Endodermal cell (in vitro differentiated cells): ENCODE measurements around the gene NXPE3. TPM values are rescaled to one million over a fixed set of nuclear protein-coding genes. Genes with fewer than 3 reads are reported as not detected.
"Not testable (repeated sequence)": the region's sequence is repeated elsewhere in the genome, so short reads cannot be mapped to it uniquely, and the experiment has no call there.

ENCODE experiments used
- DNase-seq: peaks from one replicate; pipeline ENCODE4 v3.0.0-alpha.2; 2017
- H3K27ac ChIP-seq: 2 replicates; pipeline ENCODE4 v1.5.1; 2013; ENCODE audit warnings: mild to moderate bottlenecking, low read depth, low read length, moderate library complexity
- H3K27me3 ChIP-seq: 2 replicates; pipeline ENCODE4 v1.6.1; 2013; ENCODE audit warnings: mild to moderate bottlenecking, low read length, moderate library complexity; ENCODE audit not compliant: insufficient read depth, control insufficient read depth, poor library complexity, severe bottlenecking
- H3K36me3 ChIP-seq: 2 replicates; pipeline ENCODE4 v1.7.0; 2013; ENCODE audit warnings: mild to moderate bottlenecking, low read length, moderate library complexity; ENCODE audit not compliant: control insufficient read depth, insufficient read depth
- H3K4me1 ChIP-seq: one replicate; pipeline ENCODE4 v1.7.0; 2013; ENCODE audit warnings: low read length; ENCODE audit not compliant: control insufficient read depth, insufficient read depth
- H3K4me3 ChIP-seq: 2 replicates; pipeline ENCODE4 v1.5.1; 2013; ENCODE audit warnings: mild to moderate bottlenecking, low read length, moderate library complexity
- H3K9ac ChIP-seq: 2 replicates; pipeline ENCODE4 v1.6.1; 2013; ENCODE audit warnings: mild to moderate bottlenecking, low read length, moderate library complexity; ENCODE audit not compliant: poor library complexity, severe bottlenecking; ENCODE audit errors: extremely low read depth
- H3K9me3 ChIP-seq: 2 replicates; pipeline ENCODE4 v1.6.1; 2013; ENCODE audit warnings: mild to moderate bottlenecking, low read length, moderate library complexity; ENCODE audit not compliant: control insufficient read depth
- H3K27ac Mint-ChIP-seq: 2 replicates; pipeline ENCODE4 v1.8.0; 2020; ENCODE audit warnings: mixed read lengths
- H3K27me3 Mint-ChIP-seq: 2 replicates; pipeline ENCODE4 v1.8.0; 2021; ENCODE audit warnings: mild to moderate bottlenecking, mixed read lengths; ENCODE audit not compliant: insufficient read depth
- H3K36me3 Mint-ChIP-seq: 2 replicates; pipeline ENCODE4 v1.8.0; 2020; ENCODE audit warnings: low read depth, mixed read lengths
- H3K4me1 Mint-ChIP-seq: 2 replicates; pipeline ENCODE4 v1.8.0; 2020; ENCODE audit warnings: mixed read lengths
- H3K4me3 Mint-ChIP-seq: 2 replicates; pipeline ENCODE4 v1.8.0; 2020; ENCODE audit warnings: mild to moderate bottlenecking, moderate library complexity, mixed read lengths
- H3K9me3 Mint-ChIP-seq: 2 replicates; pipeline ENCODE4 v1.8.0; 2020; ENCODE audit warnings: mild to moderate bottlenecking, mixed read lengths
- WGBS, 2 experiments: methylation state at CpG; one replicate each; pipeline versions ENCODE4 v1.1.5 to v1.1.7; 2013; ENCODE audit warnings: missing lambda C conversion rate in 2 of 2, mixed read lengths in 1 of 2; ENCODE audit not compliant: insufficient coverage in 1 of 2, insufficient read length in 1 of 2; 5-methylcytosine and 5-hydroxymethylcytosine counted together
- total RNA-seq, 2 donors: library from RNA; stranded (reverse); fragmentation: NEBNext Ultra II Directional in 1 of 2; extraction: Animal tissue kit (Norgen Biotek cat#: 25700) in 1 of 2; gene quantifications; 2 replicates in 1 of 2; 3 replicates in 1 of 2; pipeline ENCODE4 v1.2.1, GENCODE V29; 2021
- TF ChIP-seq, protein P1 (sequence below): fragments of 200-600 bp; sonication (generic); conservative IDR thresholded peaks from 2 replicates; pipeline ENCODE4 v1.5.0; 2021; ENCODE audit warnings: antibody characterized with exemption, mild to moderate bottlenecking

The NXPE3 gene
- total RNA-seq, 2 donors from 2014 or later = 6.9 to 7.7 TPM

DNA sequence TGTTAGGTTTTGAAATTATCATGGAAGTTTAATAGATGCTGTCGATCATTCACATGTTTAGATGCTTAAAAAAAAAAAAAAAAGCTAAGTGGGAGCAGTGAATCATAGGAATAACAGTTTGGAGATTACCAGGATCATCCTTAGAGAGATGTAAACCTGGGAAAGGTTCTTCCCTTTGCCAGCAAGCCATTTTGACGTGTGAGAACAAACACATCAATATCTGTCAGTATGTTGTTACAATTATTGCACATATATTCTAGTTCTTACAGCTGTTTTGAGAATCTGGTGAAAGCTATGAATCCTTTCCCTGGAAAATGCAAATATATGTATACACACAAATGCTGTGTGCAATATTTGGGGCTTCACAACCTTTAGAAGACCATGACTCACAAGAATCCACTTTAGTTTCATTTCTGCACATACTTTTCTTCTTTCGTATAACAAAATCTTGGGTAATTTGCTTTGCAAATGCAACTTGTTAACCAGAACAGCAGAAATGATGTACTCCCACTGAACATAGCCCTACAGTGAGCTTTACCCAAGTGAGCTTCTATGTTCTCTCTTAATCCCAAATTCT is 82.3 kb downstream of the NXPE3 start:
- WGBS, 2 experiments = 92 to 96% methylated on average over 2 to 3 of the region's 3 CpGs
- Mint-ChIP-seq H3K9me3 (no peaks in the 10 kb centered on the region), H3K27ac (no peak overlapping the region), H3K36me3 (peaks cover 28% of the 10 kb centered on the region), H3K27me3 (no peaks in the 10 kb centered on the region), H3K4me1 (no peaks in the 10 kb centered on the region), H3K4me3 (no peak overlapping the region)
- Histone ChIP-seq H3K36me3 (peaks cover 36% of the 10 kb centered on the region), H3K4me1 (no peaks in the 10 kb centered on the region), H3K9me3 (no peaks in the 10 kb centered on the region), H3K27me3 (no peaks in the 10 kb centered on the region), H3K4me3 (no peak overlapping the region), H3K27ac (no peak overlapping the region), H3K9ac (no peak overlapping the region)
- DNase-seq = no peak
- TF ChIP-seq, protein P1, sequence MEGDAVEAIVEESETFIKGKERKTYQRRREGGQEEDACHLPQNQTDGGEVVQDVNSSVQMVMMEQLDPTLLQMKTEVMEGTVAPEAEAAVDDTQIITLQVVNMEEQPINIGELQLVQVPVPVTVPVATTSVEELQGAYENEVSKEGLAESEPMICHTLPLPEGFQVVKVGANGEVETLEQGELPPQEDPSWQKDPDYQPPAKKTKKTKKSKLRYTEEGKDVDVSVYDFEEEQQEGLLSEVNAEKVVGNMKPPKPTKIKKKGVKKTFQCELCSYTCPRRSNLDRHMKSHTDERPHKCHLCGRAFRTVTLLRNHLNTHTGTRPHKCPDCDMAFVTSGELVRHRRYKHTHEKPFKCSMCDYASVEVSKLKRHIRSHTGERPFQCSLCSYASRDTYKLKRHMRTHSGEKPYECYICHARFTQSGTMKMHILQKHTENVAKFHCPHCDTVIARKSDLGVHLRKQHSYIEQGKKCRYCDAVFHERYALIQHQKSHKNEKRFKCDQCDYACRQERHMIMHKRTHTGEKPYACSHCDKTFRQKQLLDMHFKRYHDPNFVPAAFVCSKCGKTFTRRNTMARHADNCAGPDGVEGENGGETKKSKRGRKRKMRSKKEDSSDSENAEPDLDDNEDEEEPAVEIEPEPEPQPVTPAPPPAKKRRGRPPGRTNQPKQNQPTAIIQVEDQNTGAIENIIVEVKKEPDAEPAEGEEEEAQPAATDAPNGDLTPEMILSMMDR = no peak

DNA sequence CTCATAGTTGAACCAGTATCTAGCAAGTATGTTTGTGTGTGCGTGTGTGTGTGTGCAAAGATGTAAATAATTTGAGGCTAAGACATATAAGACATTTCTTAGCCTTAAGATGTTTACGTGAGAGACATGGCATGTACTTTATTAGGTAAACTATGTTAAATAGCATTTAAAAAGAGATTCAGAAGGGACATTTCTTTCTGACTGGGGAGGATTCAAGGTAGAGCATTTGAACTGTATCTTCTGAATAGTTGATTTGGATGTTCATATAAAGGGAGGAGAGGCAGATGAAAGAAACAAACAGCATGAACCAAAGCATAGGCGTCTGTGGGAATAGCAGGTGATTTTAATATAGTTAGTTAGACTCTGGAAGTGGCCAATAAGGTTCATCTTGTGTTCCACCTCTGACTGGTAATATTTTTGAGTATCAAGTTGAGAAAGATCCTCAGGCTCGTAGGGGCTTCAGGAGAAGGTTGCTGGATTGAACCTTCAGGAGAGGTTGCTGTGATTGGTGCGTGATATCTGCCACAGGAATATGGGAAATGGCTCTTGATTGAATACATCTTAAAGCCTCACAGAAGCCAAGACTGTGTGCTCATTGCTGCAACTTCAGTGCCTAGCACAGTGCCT is 82.9 kb downstream of the NXPE3 start:
- Histone ChIP-seq H3K36me3 (peaks cover 36% of the 10 kb centered on the region), H3K27me3 (no peaks in the 10 kb centered on the region), H3K4me1 (no peaks in the 10 kb centered on the region), H3K9ac (no peak overlapping the region), H3K27ac (no peak overlapping the region), H3K4me3 (no peak overlapping the region), H3K9me3 (no peaks in the 10 kb centered on the region)
- TF ChIP-seq, protein P1 = no peak
- no peak for DNase-seq
- no peak overlapping the region for H3K27ac Mint-ChIP-seq
- no peak overlapping the region for H3K4me3 Mint-ChIP-seq
- 77 to 83% methylated on average over 5 of the region's 5 CpGs for WGBS, 2 experiments
- no peaks in the 10 kb centered on the region for H3K4me1 Mint-ChIP-seq
- H3K9me3 Mint-ChIP-seq = no peaks in the 10 kb centered on the region
- peaks cover 26% of the 10 kb centered on the region for H3K36me3 Mint-ChIP-seq
- no peaks in the 10 kb centered on the region for H3K27me3 Mint-ChIP-seq

DNA sequence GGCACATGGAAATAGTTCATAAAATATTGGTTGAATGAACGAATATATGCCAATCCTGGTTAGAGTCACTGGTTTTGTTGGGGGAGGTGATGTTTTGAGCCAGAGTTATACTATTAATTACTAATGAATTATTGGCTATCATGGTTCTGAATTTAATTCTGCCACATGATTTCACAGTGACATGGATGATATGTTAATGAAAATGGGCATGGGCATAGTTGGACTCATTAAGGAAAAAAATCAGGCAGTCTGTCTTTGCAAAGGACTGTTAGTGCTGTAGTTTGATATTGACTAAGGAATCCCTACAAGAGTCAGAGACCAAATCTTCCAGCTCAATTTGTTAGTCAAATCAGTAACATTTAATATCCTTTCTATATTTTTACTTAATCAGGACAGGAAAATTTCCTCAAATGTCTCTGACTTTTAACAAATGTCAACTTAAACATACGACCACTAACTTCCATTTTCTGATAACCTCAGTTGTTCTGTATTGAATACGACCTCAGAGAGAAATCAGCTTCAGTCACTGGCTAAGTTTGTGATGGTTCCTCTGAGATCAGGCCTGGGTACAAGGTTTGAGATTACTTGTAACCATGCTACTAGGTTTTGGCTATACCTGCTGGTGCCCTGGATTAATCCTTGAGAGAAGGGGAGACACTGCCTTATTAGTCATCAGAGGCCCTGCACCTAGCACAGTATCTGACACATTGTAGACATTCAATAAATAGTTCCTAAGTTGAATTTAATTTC is 83.6 kb downstream of the NXPE3 start:
- no peak overlapping the region for H3K4me3 ChIP-seq
- Mint-ChIP-seq H3K9me3 (no peaks in the 10 kb centered on the region), H3K4me3 (no peak overlapping the region), H3K27me3 (no peaks in the 10 kb centered on the region), H3K4me1 (peaks cover 4% of the 10 kb centered on the region), H3K36me3 (peaks cover 20% of the 10 kb centered on the region), H3K27ac (no peak overlapping the region)
- no peak for DNase-seq
- H3K9ac ChIP-seq = no peak overlapping the region
- no peaks in the 10 kb centered on the region for H3K4me1 ChIP-seq
- no peaks in the 10 kb centered on the region for H3K9me3 ChIP-seq
- H3K36me3 ChIP-seq = peaks cover 31% of the 10 kb centered on the region
- TF ChIP-seq, protein P1 = no peak
- H3K27me3 ChIP-seq = no peaks in the 10 kb centered on the region
- 80 to 100% methylated on average over 2 to 3 of the region's 3 CpGs for WGBS, 2 experiments
- no peak overlapping the region for H3K27ac ChIP-seq

DNA sequence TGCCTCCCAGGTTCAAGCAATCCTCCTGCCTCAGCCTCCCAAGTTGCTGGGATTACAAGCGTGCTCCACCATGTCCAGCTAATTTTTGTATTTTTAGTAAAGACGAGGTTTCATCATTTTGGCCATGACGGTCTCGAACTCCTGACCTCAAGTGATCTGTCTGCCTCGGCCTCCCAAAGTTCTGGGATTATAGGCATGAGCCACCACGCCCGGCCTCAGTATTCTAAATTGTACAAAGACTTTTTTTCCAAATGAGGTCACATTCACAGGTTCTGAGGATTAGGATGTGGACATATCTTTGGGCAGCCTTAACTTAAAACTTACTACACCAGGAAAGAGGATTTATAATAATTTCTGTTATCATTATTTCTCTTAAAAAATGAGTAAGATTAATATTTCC is 85.9 kb downstream of the NXPE3 start:
- not testable (repeated sequence) for H3K9ac ChIP-seq, H3K36me3 Mint-ChIP-seq, H3K27ac Mint-ChIP-seq, H3K4me3 Mint-ChIP-seq, H3K4me1 ChIP-seq, H3K36me3 ChIP-seq, DNase-seq, H3K27me3 ChIP-seq, H3K4me3 ChIP-seq, H3K9me3 ChIP-seq, H3K27ac ChIP-seq, H3K9me3 Mint-ChIP-seq, H3K27me3 Mint-ChIP-seq
- peaks cover 14% of the 10 kb centered on the region for H3K4me1 Mint-ChIP-seq
- 95% methylated on average over 5 to 7 of the region's 7 CpGs for WGBS, 2 experiments
